ENCODE measurements around the gene SH3BP5.

GRCh38 chr3:15271785-15272381, 60.5 kb downstream of the SH3BP5 start:
- no peak for TF ChIP-seq CTCF (conservative IDR thresholded peaks at IDR 0.05)
- no peak for TF ChIP-seq EZH2 (IDR thresholded peaks at IDR 0.05; ENCODE audit: low read depth)
